D721Med (cell line): ENCODE measurements around the gene SLC22A17.

Source experiments
- DNase-seq: peaks from one replicate; pipeline ENCODE4 v3.0.0; 2011; ENCODE audit warnings: low spot score; ENCODE audit not compliant: insufficient read length
- FAIRE-seq: peaks from 2 replicates; lab custom pipeline; 2011; peaks lifted over from hg19 to GRCh38; lab: Jason Lieb, UNC
- CTCF ChIP-seq: IDR thresholded peaks from 2 replicates; pipeline ENCODE4 v1.5.1; 2012; ENCODE audit warnings: mild to moderate bottlenecking, control low read depth; ENCODE audit not compliant: insufficient read depth; ENCODE audit errors: missing control alignments

SLC22A17 gene

DNA sequence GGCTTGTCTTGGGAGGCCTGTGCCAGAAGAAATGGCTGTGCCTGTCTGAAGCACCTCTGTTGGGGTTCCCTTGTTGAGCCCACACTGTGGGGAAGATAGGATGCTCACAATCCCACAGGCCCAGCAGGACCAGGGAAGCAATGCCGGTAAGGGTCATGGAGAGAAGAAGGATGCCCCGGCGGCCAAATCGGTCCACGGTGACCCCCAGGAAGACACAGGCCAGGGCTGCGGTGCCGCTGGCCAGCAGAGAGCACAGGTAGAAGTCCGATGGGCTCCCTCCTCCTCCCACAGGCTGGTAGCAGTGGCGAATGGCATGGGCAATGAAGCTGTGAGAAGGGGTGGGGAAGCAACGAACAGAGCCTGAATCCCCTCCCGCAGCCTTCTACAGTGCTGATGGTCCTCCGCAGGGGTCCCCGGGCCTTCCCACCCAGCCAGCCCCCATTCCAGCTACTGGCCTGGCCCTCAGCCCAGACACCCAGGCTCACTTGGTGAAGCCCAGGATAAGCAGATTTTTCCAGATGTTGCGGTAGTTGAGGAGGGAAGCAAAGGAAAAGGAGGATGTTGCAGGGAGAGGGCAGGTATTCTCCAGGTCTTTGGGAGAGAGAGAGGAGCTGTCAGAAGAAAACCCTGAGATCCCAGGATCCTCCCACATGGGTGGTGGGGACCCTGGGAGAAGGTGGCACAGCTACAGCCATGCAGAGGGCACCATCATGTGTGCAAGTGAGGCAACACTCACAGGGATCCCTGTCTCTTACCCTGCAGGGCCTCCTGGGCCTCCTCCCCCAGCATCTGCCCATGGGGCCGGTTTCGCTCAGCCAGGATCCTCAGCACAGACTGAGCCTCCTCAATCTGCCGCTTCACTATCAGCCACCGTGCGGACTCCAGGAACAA is 5.0 kb downstream of the SLC22A17 start:
- DNase-seq (no peak), FAIRE-seq (no peak)
- TF ChIP-seq CTCF = no peak

GRCh38 chr14:23346693-23347405 is 5.8 kb downstream of the SLC22A17 start:
- TF ChIP-seq CTCF = no peak
- no peak for FAIRE-seq
- no peak for DNase-seq

GRCh38 chr14:23345987-23346692 is 6.5 kb downstream of the SLC22A17 start:
- FAIRE-seq (no peak), DNase-seq (no peak)
- TF ChIP-seq CTCF = no peak

GRCh38 chr14:23344481-23344880 is 8.2 kb downstream of the SLC22A17 start:
- FAIRE-seq (no peak), DNase-seq (no peak)
- no peak for TF ChIP-seq CTCF

GRCh38 chr14:23339506-23340268 is 13.0 kb downstream of the SLC22A17 start:
- no peak for DNase-seq
- no peak for FAIRE-seq

More at GRCh38 chr14:23339506-23340268, 13.0 kb downstream of the SLC22A17 start:
- no peak for TF ChIP-seq CTCF
